DMS153 treated with DMSO at 0.1 percent for 48 hours (cell line): Measurements from ENCODE around the gene GLRA3.
"Not testable (repeated sequence)": the region's sequence is repeated elsewhere in the genome, so short reads cannot be mapped to it uniquely, and the experiment has no call there.

Experiments
- DNase-seq: peaks from one replicate; lab custom pipeline; 2025; ENCODE audit not compliant: unreplicated experiment; lab: John Stamatoyannopoulos, UW

The GLRA3 gene

GRCh38 chr4:174813292-174813691 lies 15.8 kb downstream of the GLRA3 start:
- DNase-seq: no peak

- DNase-seq: no peak
Measured at GRCh38 chr4:174810834-174811233, 18.2 kb downstream of the GLRA3 start.

- DNase-seq: no peak
Measured at GRCh38 chr4:174808836-174809235, 20.2 kb downstream of the GLRA3 start.

GRCh38 chr4:174808119-174808518 lies 20.9 kb downstream of the GLRA3 start:
- no peak for DNase-seq

- no peak for DNase-seq
Measured at GRCh38 chr4:174805746-174806145, 23.3 kb downstream of the GLRA3 start.

- DNase-seq: peak; percentile 48
Measured at GRCh38 chr4:174794543-174795094, 34.4 kb downstream of the GLRA3 start.

GRCh38 chr4:174789657-174790056 lies 39.4 kb downstream of the GLRA3 start:
- no peak for DNase-seq

GRCh38 chr4:174778274-174778986 lies 50.6 kb downstream of the GLRA3 start:
- DNase-seq: not testable (repeated sequence)

GRCh38 chr4:174775366-174775765 lies 53.7 kb downstream of the GLRA3 start:
- no peak for DNase-seq

GRCh38 chr4:174764105-174764729 lies 64.8 kb downstream of the GLRA3 start:
- DNase-seq: peak; percentile 48

- no peak for DNase-seq
Measured at GRCh38 chr4:174763454-174764104, 65.5 kb downstream of the GLRA3 start.

GRCh38 chr4:174761451-174761850 lies 67.6 kb downstream of the GLRA3 start:
- DNase-seq: no peak

GRCh38 chr4:174757736-174758135 lies 71.3 kb downstream of the GLRA3 start:
- no peak for DNase-seq

GRCh38 chr4:174753021-174753420 lies 76.0 kb downstream of the GLRA3 start:
- DNase-seq: no peak

GRCh38 chr4:174752026-174752425 lies 77.0 kb downstream of the GLRA3 start:
- no peak for DNase-seq

GRCh38 chr4:174749091-174749490 lies 80.0 kb downstream of the GLRA3 start:
- no peak for DNase-seq

- DNase-seq: no peak
Measured at GRCh38 chr4:174746710-174747109, 82.3 kb downstream of the GLRA3 start.

- no peak for DNase-seq
Measured at GRCh38 chr4:174742561-174742960, 86.5 kb downstream of the GLRA3 start.

- no peak for DNase-seq
Measured at GRCh38 chr4:174739576-174739975, 89.5 kb downstream of the GLRA3 start.

- no peak for DNase-seq
Measured at GRCh38 chr4:174734181-174734580, 94.9 kb downstream of the GLRA3 start.

GRCh38 chr4:174717828-174718227 lies 111.2 kb downstream of the GLRA3 start:
- no peak for DNase-seq
